Metanephros (tissue), 1 donor: ENCODE data around the gene C11orf24. TPM values are rescaled to one million over a fixed set of nuclear protein-coding genes. Genes with fewer than 3 reads are reported as not detected.

Source experiments
- total RNA-seq: library from RNA; depleted of rRNA; stranded (reverse); fragments of >200 nt; gene quantifications from one replicate; pipeline ENCODE4 v1.2.3, GENCODE V29; 2014

C11orf24 gene
- total RNA-seq: 17.6 TPM

DNA sequence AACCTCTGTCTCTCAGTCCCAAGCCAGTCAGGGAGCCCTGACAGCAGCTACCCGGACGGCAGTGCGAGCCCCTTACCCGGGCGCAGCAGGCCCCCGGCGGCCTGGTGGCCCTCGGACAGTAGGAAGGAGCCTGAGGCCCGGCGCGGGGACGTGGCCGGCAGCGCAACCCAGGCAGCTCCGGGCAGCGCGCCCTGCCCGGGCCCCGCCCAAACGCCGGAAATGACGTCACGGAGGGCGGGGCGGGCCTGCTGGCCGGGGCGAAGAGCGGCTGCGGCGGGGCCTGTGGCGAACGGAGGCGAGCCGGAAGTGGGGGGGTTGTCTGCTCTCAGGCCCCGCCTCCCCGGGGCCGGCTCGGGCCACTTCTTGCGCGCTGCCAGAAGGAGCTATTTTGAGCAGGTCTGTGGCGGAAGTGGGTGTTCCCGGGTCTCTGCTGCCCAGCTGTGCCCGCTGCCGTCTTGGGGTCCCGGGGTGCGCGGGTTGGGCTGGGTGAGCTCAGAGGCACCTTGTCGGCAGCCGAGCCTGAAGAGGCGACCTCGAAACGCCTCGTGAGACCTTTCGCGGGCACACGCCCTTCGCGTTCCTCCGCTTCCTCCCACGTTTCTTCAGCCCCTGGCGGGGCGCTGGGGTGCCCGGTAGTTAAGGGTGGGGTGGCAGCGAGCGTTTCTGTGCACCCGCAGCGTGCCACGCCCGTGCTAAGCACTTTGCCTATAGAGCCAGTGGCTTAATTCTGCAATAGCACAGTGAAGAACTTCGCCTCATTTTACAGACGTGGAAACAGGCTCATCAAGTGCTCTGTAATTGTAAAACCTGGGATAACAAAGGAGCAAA is at the start of gene C11orf24:
Gene C11orf24, minus strand, starts transcription at position 193 of the 828 bp plus-strand sequence. CDS start 8,206 bp downstream, outside the sequence.

DNA sequence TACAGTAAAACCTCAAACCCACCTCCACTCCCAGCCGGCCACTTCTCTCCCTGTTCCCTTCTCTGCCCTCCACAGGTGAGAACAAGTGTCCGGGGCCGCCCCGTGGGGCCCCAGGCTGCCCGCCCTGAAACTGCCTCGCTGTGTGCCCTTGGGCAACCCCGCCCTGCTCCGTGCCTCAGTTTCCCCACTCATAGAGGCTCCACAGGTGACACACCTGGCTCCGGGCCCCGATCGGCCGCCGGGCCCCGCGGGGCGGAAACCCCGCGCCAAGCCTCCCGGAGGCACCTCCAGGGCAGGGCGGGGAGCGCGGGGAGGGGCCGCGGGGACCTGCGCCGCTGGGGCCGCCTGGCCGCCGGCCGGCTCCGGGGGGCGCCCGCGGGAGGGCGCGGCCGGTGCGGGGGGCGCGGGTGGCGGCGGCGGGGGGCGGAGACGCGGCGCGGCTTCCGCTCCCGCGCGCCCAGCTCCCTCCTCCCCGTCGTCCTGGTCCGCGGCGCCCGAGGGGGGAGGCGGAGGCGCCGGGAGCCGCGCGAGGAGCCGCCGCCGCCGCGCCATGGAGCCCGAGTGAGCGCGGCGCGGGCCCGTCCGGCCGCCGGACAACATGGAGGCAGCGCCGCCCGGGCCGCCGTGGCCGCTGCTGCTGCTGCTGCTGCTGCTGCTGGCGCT is 40.5 kb upstream of the C11orf24 start, which contains the start of gene LRP5:
Gene LRP5, plus strand, starts transcription at position 475 of the 663 bp plus-strand sequence. Its CDS starts 124 bp downstream, at position 599.

DNA sequence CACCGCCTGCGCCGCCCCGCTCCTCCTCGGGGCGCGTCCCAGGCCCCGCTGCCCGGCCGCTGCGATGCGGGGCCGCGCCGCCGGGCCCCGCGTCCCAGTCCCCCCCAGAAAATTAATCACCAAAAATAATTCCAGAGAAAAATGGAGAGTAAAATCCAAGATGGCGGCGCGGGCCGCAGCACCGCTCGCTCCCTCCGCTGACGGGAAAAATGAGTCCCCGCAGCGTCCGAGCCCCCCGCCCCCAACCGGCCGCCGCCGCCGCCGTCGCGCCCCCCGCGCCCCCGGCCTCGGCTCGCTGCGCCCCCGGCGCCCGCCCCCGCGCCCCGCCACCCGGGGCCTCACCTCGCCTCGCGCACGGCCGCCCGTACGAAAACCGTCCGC is 58.6 kb downstream of the C11orf24 start, which contains the start of gene KMT5B:
Gene KMT5B, minus strand, starts transcription at position 162 of the 381 bp plus-strand sequence. CDS start 23,220 bp downstream, outside the sequence.

Other genes starting within 250 kb of the C11orf24 start
- gene NDUFS8, start 241.3 kb downstream of the C11orf24 start, total RNA-seq: 153 TPM
- 63.7 TPM for gene TCIRG1, start 232.9 kb downstream of the C11orf24 start, total RNA-seq
- gene CHKA, start 150.6 kb downstream of the C11orf24 start, total RNA-seq: 40.8 TPM
- gene KMT5B, start 58.7 kb downstream of the C11orf24 start, total RNA-seq: 47.3 TPM
- 72.8 TPM for gene LRP5, start 40.6 kb upstream of the C11orf24 start, total RNA-seq
- gene PPP6R3, start 188.8 kb upstream of the C11orf24 start, total RNA-seq: 206 TPM